Measurements from ENCODE around the gene CRHR1.

GRCh38 chr17:45809499-45809898 lies 25.4 kb downstream of the CRHR1 start:
- no peak for TF ChIP-seq POLR2A (IDR thresholded peaks at IDR 0.05)
- TF ChIP-seq CTCF (IDR thresholded peaks at IDR 0.05): no peak

All from thyroid gland (tissue), 4 donors.